HG03565 (cell line): ENCODE results near the gene ZNF302.
A peak's percentile ranks its signal among the peaks of the same experiment; 100 is the strongest.

Source experiments
- ATAC-seq: cut with Tn5 transposase; IDR thresholded peaks from one replicate; pipeline ENCODE4 v1.9.1; 2021; ENCODE audit warnings: mild to moderate bottlenecking, moderate library complexity; ENCODE audit not compliant: unreplicated experiment

Gene ZNF302

GRCh38 chr19:34731019-34731829 lies 53.7 kb downstream of the ZNF302 start:
- no peak for ATAC-seq

DNA sequence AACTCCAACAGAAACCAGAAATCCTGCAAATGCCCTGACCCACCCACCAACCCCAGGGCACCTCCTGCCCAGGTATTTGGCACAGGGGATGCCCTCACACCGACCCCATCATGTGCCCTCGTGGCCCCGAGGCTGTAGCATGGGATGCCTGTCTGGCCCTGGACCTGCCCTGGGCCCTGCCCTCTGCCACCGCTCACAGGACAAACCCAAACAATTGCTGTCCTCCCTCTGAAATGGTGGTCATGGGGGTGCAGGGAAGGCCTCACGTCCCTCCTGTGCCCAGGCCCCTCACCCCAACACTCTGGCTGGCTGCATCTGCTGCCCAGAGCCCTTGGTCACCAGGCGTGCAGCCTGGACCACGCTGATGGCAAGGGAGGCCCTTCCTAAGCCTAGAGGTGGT lies 54.5 kb downstream of the ZNF302 start:
- no peak for ATAC-seq

DNA sequence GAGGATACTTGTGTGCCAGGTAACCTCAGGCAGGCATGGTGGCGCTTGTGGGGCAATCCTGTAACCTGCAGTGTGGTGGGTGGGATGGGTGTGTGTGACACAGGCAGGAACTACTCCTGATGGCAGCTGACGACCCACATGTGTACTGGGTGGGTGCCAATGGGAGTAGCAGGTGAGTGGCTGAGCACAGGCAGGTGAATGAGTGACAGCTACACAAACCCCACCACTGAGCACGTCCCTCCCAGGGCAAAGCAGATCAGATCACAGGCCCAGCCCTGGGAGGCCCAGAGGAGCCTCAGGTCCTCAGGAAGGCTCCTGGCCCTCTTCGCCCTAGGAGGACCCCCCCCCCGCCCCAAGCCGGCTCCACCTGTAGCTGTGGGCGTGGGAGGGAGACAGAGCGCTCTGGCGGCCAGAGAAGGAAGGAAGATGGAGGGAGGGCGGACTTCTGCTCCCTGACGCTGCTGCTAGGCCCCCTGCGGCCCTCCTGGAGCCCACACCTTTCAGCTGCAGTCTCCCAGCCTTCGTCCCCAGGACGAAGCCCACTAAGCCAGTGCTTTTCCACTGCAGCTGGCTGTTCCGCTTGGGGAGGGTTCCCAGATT lies 55.2 kb downstream of the ZNF302 start:
- ATAC-seq: no peak

GRCh38 chr19:34733266-34733745 lies 55.8 kb downstream of the ZNF302 start:
- peak; percentile 7 for ATAC-seq

DNA sequence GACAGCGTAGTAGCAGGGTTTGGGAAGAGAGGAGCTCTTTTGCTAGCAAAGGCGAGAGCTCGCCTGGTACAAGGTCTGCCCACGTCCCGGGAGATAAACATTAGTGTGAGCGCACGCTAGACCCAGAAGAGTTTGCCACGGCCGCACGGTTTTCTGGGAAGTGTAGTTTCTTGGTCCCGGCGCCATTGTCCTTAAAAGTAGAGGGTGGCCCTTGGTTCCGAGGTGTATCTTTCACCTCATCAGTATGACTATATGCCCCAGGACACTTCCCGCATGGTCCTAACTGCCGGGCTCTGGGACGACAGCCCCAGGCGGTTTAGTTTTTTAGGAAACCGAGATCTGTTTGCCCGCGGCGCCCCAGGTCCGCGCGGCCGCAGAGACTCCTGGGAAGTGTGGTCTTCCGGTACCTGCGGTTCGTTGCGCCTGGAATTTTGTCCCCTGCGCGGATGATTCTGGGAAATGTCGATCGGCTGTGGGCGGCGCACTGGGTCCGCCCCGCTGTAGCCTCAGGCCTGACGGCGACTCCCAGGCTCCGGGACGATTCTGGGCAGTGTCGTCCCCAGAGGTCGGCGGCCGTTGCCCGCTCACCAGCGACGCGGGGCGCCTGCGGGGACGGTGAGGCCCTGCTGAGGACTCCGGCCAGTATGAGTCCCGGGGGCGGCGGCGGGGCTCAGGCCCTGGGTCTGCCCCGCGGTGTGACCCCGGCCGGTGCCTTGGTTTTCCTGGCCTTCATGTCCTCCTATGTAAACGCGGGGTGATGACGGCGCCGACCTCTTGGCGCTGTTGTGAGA lies 56.5 kb downstream of the ZNF302 start, which contains the start of gene ZNF181:
Gene ZNF181 (plus strand): TSS at position 498 of the 791 bp plus-strand sequence. CDS start 795 bp downstream, outside the sequence.
- ATAC-seq: peak; percentile 56

DNA sequence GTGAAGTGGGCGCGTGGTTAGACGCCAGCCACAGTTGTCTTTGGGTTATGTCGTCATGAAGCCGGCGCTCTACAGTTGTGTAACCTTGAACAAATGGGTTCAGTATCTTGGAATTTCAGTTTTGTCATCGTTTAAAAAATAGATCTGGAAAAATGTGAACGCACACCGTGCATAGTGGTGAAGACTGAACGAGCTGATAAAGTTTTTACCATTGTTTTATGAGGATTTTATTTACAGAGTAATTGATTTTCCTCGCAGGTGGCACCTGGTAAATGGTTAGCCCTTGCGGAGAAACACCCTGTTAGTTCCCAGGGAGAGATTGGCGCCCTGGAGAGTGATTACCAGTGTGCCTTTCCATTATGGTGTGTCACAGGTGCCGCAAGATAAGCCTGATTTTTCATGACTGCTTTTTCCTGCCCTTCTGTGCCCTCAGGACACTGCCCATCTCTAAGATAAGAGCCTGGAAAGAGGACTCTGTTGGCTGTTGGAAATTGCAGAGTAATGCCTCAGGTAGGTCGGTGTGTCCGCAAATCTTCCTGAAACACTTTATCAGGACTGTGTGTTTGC lies 57.1 kb downstream of the ZNF302 start:
- no peak for ATAC-seq
